Neuronal stem cell (in vitro differentiated cells): ENCODE measurements around the gene SEMA6B.

ENCODE experiments used
- DNase-seq: peaks from one replicate; pipeline ENCODE4 v3.0.0-alpha.2; 2013; ENCODE audit warnings: low spot score
- H2AFZ ChIP-seq: one replicate; pipeline ENCODE4 v1.6.1; 2013; ENCODE audit warnings: mild to moderate bottlenecking, low read length, inconsistent platforms
- H2AK5ac ChIP-seq: 2 replicates; pipeline ENCODE4 v1.6.1; 2013; ENCODE audit warnings: low read depth, mild to moderate bottlenecking, inconsistent platforms, low read length, moderate library complexity, mixed read lengths
- H2BK120ac ChIP-seq: 2 replicates; pipeline ENCODE4 v1.6.1; 2013; ENCODE audit warnings: low read depth, mild to moderate bottlenecking, inconsistent platforms, low read length, moderate library complexity, mixed read lengths
- H2BK12ac ChIP-seq: one replicate; pipeline ENCODE4 v1.6.1; 2013; ENCODE audit warnings: low read length, inconsistent platforms
- H2BK15ac ChIP-seq: 2 replicates; pipeline ENCODE4 v1.6.1; 2013; ENCODE audit warnings: mild to moderate bottlenecking, low read length, inconsistent platforms, mixed read lengths
- H2BK5ac ChIP-seq: one replicate; pipeline ENCODE4 v1.6.1; 2013; ENCODE audit warnings: inconsistent platforms, mild to moderate bottlenecking, low read length, moderate library complexity
- H3K14ac ChIP-seq: one replicate; pipeline ENCODE4 v1.6.1; 2013; ENCODE audit warnings: low read length, inconsistent platforms
- H3K18ac ChIP-seq: 2 replicates; pipeline ENCODE4 v1.6.1; 2013; ENCODE audit warnings: low read length, inconsistent platforms
- H3K23ac ChIP-seq: 2 replicates; pipeline ENCODE4 v1.6.1; 2013; ENCODE audit warnings: low read depth, mild to moderate bottlenecking, mixed read lengths, low read length, inconsistent platforms; ENCODE audit not compliant: poor library complexity
- H3K27ac ChIP-seq: replicated peaks from 3 replicates; pipeline ENCODE4 v1.5.1; 2013; ENCODE audit warnings: low read length, inconsistent platforms
- H3K27me3 ChIP-seq, 3 experiments: 2 replicates each; pipeline ENCODE4 v1.6.1; 2013; ENCODE audit warnings: low read length in 3 of 3, mild to moderate bottlenecking in 2 of 3, inconsistent platforms in 1 of 3, low read depth in 1 of 3, mixed read lengths in 1 of 3, moderate library complexity in 1 of 3; ENCODE audit not compliant: control insufficient read depth in 3 of 3, insufficient read depth in 3 of 3
- H3K36me3 ChIP-seq, 2 donors: replicated peaks in 1 of 2; 2 replicates each; pipeline ENCODE4 v1.6.1; 2013; ENCODE audit warnings: low read length in 2 of 2; ENCODE audit not compliant: control insufficient read depth in 2 of 2, insufficient read depth in 2 of 2
- H3K4ac ChIP-seq: 2 replicates; pipeline ENCODE4 v1.6.1; 2013; ENCODE audit warnings: inconsistent platforms, mild to moderate bottlenecking, low read length, moderate library complexity
- H3K4me1 ChIP-seq, 2 donors: 1 replicate in 1 of 2; 2 replicates in 1 of 2; pipeline ENCODE4 v1.6.1; 2013; ENCODE audit warnings: low read length in 2 of 2, low read depth in 1 of 2; ENCODE audit not compliant: control insufficient read depth in 2 of 2, insufficient read depth in 1 of 2
- H3K4me2 ChIP-seq: one replicate; pipeline ENCODE4 v1.6.1; 2013; ENCODE audit warnings: mild to moderate bottlenecking, low read length, inconsistent platforms; ENCODE audit not compliant: insufficient read depth, poor library complexity, severe bottlenecking
- H3K4me3 ChIP-seq, 2 donors: 2 replicates each; pipeline ENCODE4 v1.5.1; 2013; ENCODE audit warnings: low read length in 2 of 2, mild to moderate bottlenecking in 2 of 2, inconsistent platforms in 1 of 2, moderate library complexity in 1 of 2
- H3K79me1 ChIP-seq: one replicate; pipeline ENCODE4 v1.6.1; 2013; ENCODE audit warnings: low read depth, mild to moderate bottlenecking, inconsistent platforms, low read length, moderate library complexity
- H3K9ac ChIP-seq: one replicate; pipeline ENCODE4 v1.6.1; 2013; ENCODE audit warnings: mild to moderate bottlenecking, low read depth, low read length, inconsistent platforms; ENCODE audit not compliant: poor library complexity
- H3K9me3 ChIP-seq, 2 donors: replicated peaks in 1 of 2; 2 replicates each; pipeline versions ENCODE3 to v1.6.1; 2013; ENCODE audit warnings: low read length in 2 of 2, mild to moderate bottlenecking in 2 of 2, inconsistent platforms in 1 of 2, low read depth in 1 of 2, mixed read lengths in 1 of 2, moderate library complexity in 1 of 2; ENCODE audit not compliant: control insufficient read depth in 2 of 2, insufficient read depth in 1 of 2
- H4K8ac ChIP-seq: one replicate; pipeline ENCODE4 v1.6.1; 2013; ENCODE audit warnings: low read depth, mild to moderate bottlenecking, inconsistent platforms, low read length, moderate library complexity
- H4K91ac ChIP-seq: one replicate; pipeline ENCODE4 v1.6.1; 2013; ENCODE audit warnings: low read length, low read depth, mild to moderate bottlenecking, inconsistent platforms; ENCODE audit not compliant: poor library complexity
- WGBS, 2 donors: extraction: QIAGEN DNeasy Blood & Tissue Kit; methylation state at CpG; one replicate each; pipeline ENCODE4 v1.1.7; 2013; ENCODE audit warnings: missing lambda C conversion rate in 2 of 2, mixed read lengths in 1 of 2; ENCODE audit not compliant: insufficient read length in 2 of 2, insufficient replicate concordance in 1 of 2; ENCODE audit errors: extremely low coverage in 2 of 2; 5-methylcytosine and 5-hydroxymethylcytosine counted together

SEMA6B gene

GRCh38 chr19:4580021-4580901 lies 20.8 kb upstream of the SEMA6B start:
- Histone ChIP-seq H2BK15ac (peak overlapping the region; percentile 70), H2BK12ac (peak overlapping the region; percentile 82), H3K36me3 (peaks cover 0 to 2% of the 10 kb centered on the region in 2 donors), H3K4me1 (peaks cover 18 to 29% of the 10 kb centered on the region in 2 donors), H3K4me3 (peak overlapping the region; percentile 70 to 89), H3K23ac (peak overlapping the region; percentile 57), H2BK120ac (peak overlapping the region; percentile 95), H3K27ac (no peak overlapping the region), H3K4ac (no peak overlapping the region), H4K91ac (no peak overlapping the region), H3K9me3 (no peaks in the 10 kb centered on the region), H3K9ac (peak overlapping the region; percentile 95), H3K79me1 (peaks cover 7% of the 10 kb centered on the region), H4K8ac (no peak overlapping the region), H2BK5ac (peak overlapping the region; percentile 71), H3K4me2 (peak overlapping the region; percentile 84), H2AK5ac (peak overlapping the region; percentile 53), H3K14ac (no peak overlapping the region), H2AFZ (peak overlapping the region; percentile 79), H3K27me3 (peaks cover 0 to 19% (median 5%) of the 10 kb centered on the region in 3 experiments), H3K18ac (peak overlapping the region; percentile 96)
- WGBS, 2 donors, result no CpG with 5 or more reads among the region's 50 CpGs
- no peak for DNase-seq

DNA sequence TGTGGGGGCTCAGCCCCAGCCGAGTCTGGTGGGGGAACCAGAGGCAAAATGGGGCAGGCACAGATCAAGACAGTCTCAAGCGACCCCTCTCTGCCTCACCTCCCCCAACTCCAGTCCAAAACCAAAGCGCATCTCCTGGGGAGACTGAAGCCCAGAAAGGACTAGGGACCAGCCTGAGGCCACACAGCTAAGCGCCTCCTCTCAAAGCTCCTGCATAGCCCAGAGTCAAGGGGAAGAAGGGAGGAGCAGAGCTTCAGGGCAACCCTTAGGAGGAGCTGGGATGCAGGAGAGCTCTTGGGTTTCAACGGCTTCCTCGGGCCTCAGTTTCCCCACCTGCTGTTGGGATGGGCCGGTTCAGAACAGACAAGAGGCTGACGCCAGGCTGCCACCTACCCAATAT lies 19.9 kb upstream of the SEMA6B start:
- Histone ChIP-seq H3K4me1 (peaks cover 20 to 29% of the 10 kb centered on the region in 2 donors), H2BK15ac (no peak overlapping the region), H3K18ac (no peak overlapping the region), H3K36me3 (peaks cover 0 to 2% of the 10 kb centered on the region in 2 donors), H3K14ac (no peak overlapping the region), H3K27ac (no peak overlapping the region), H3K4me3 (peak overlapping the region in 1 of 2 donors; percentile 27), H2BK12ac (no peak overlapping the region), H4K91ac (no peak overlapping the region), H2BK5ac (no peak overlapping the region), H2AK5ac (peak overlapping the region; percentile 33), H3K9ac (no peak overlapping the region), H3K9me3 (no peaks in the 10 kb centered on the region), H3K79me1 (peaks cover 7% of the 10 kb centered on the region), H4K8ac (no peak overlapping the region), H3K4me2 (no peak overlapping the region), H3K27me3 (peaks cover 0 to 19% (median 5%) of the 10 kb centered on the region in 3 experiments), H3K23ac (no peak overlapping the region), H2BK120ac (no peak overlapping the region), H2AFZ (no peak overlapping the region), H3K4ac (no peak overlapping the region)
- no CpG with 5 or more reads among the region's 8 CpGs for WGBS, 2 donors
- DNase-seq, result no peak

DNA sequence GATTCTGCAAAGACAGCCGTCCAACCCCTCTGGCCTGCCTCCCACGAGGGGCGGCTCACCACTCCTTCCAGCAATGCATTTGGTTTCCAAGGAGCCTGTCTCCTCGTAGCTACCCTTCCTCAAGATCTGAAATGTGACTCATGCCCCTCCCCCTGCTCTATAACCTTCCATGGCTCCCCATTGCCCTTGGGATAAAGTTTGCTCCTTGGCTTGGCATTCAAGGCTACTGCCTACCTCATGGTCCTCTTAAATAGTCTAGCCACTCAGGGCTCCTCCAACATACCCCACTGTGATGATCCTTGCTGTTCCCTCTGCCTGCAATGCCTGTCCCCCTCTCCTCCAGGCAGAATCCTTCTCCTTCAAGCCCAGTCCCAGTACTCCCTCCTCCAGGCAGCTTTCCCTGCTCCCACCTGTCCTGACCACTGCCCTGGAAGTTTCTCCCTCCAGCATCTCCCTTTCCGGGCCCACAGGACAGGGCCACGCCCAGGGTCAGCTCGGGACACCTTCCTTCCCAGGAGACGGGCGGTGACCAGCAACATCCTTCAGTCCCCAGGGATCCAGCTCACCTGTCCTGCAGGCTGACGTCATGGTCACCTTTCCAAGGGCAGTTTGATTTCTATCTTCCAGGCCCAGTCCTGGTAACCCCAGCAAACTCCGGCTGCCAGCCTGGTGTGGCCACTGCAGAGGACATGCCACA lies 19.2 kb upstream of the SEMA6B start:
- no peak for DNase-seq
- H2BK15ac ChIP-seq, result no peak overlapping the region

More for the DNA sequence above, 19.2 kb upstream of the SEMA6B start:
- Histone ChIP-seq H3K9me3 (no peaks in the 10 kb centered on the region), H3K4me3 (peak overlapping the region in 1 of 2 donors; percentile 32), H2BK5ac (no peak overlapping the region), H3K18ac (no peak overlapping the region), H3K4me1 (peaks cover 18 to 24% of the 10 kb centered on the region in 2 donors), H3K79me1 (peaks cover 7% of the 10 kb centered on the region), H3K4me2 (no peak overlapping the region), H2AK5ac (no peak overlapping the region), H3K23ac (no peak overlapping the region), H3K27ac (no peak overlapping the region), H4K91ac (no peak overlapping the region), H2BK120ac (no peak overlapping the region), H3K36me3 (peaks cover 0 to 2% of the 10 kb centered on the region in 2 donors), H3K9ac (no peak overlapping the region), H3K4ac (no peak overlapping the region), H4K8ac (no peak overlapping the region), H3K27me3 (peaks cover 0 to 19% (median 5%) of the 10 kb centered on the region in 3 experiments), H3K14ac (no peak overlapping the region), H2BK12ac (no peak overlapping the region), H2AFZ (no peak overlapping the region)
- WGBS, 2 donors, result no CpG with 5 or more reads among the region's 11 CpGs
